HPDE6-E6E7 (cell line): ENCODE measurements around the gene MYT1.

Experiments
- DNase-seq: peaks from one replicate; pipeline ENCODE4 v3.0.0; 2011; ENCODE audit warnings: missing footprints; ENCODE audit errors: extremely low spot score

Gene MYT1

DNA sequence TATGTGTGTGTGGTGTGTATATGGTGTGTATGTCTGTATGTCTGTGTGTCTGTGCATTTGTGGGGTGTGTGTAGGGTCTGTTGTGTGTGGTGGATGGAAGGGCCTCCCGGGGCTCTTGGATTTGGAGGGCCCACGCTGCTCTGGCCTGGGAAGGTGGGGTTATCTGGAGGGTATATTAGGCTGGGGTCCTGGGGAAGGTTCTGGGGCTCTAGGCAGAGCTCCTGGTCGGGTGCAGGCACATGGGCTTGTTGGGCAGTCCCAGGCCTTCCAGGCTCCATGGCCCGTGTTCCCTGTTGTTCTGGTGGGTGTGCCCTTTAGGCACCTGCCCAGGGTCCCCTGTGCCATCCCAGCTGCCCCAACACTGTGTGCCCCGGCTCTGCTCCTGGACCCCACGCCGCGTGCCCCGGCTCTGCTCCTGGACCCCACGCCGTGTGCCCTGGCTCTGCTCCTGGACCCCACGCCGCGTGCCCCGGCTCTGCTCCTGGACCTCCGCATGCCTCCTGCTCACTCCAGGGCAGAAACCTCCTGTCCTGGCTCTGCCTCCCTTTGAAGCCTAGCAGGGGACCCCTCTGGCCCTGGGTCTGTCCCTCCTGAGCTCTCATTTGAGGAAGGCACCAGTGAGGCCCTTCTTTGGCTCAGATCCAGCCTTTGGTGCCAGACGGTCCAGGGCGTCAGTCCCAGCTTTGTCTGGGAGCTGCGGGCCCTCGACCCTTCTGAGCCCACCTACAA, 10.2 kb upstream of the MYT1 start:
- DNase-seq = no peak

DNA sequence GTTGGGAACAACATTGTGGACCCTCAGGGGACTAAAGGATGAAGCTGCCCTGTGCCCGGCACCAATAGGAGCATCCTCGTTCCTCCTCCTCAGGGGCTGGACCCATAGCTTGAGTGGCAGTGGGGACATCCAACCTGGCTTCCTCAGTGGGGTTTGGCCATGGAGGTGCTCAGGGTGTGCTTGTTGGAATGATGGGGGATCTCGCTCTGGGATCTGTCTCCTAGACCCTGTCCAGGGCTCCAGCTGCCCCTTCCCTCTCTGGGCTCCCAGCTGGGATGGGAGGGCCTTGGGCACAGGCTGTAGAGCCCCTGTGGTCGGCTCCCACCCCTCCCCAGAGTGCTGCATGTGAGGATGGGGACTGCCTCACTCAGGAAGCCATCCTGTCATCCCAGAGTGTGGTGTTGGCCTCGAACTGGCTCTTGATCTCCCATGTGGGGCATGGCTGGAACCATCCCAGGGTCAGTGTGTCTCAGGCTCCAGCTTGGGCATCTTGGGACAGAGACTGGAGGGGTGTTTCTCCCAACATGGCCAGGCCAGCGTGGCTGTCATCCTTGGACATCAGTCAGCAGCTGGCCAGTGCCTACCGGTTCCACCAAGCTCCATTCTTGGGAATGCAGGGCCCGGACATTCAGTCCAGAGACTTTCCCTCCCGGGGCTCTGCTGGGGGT, 9.5 kb upstream of the MYT1 start:
- no peak for DNase-seq

- no peak for DNase-seq
Observed at GRCh38 chr20:64155258-64156135, 8.8 kb upstream of the MYT1 start.

DNA sequence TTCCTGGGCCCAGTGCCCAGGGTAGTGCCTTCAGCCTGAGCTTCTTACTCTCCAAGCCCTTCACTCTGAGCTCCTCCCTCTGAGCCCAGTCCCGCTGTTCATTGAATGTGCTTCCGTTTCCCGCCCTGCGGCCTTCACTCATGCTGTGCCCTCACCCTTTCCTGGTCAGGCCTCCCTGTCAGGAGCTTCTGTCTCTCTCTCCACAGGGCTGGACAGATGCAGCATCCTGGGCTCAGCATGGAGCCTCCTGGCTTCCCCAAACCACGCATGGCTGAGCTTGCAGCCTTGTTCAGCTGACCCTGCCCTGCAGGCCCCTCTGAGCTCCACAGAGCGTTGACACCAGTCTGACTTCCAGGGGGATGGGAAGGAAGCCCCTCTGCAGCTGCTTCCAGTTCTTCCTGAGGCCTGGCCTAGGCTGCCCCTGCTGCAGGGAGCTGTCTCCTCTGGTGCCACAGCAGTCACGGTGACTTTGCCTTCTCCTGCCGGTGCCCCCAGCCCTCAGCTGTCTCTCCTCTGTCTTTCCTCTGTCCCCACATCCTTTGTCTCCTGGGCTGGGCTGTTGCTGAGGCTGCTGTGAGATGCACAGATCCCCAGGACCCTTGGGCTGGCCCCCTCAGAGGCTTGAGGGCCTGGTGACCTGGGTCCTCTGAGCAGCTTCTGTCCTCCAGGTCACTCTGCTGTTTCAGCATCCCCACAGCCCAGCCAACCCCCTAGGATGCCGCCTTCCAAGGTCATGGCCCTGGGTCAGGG, 7.9 kb upstream of the MYT1 start:
- no peak for DNase-seq

- DNase-seq = no peak
Observed at GRCh38 chr20:64156886-64157875, 7.1 kb upstream of the MYT1 start.

DNA sequence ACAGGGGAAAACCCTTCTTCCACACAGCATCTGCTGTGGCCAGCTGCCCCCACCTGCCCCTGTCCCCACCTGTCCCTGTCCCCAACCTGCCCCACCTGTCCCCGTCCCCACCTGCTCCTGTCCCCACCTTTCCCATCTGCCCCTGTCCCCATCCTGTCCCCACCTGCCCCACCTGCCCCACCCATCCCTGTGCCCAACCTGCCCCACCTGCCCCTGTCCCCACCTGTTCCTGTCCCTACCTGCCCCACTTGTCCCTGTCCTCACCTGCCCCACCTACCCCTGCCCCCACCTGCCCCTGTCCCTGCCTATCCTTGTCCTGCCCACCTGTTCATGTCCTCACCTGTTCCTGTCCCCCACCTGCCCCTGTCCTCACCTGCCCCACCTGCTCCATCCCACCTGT, 6.4 kb upstream of the MYT1 start:
- no peak for DNase-seq

DNA sequence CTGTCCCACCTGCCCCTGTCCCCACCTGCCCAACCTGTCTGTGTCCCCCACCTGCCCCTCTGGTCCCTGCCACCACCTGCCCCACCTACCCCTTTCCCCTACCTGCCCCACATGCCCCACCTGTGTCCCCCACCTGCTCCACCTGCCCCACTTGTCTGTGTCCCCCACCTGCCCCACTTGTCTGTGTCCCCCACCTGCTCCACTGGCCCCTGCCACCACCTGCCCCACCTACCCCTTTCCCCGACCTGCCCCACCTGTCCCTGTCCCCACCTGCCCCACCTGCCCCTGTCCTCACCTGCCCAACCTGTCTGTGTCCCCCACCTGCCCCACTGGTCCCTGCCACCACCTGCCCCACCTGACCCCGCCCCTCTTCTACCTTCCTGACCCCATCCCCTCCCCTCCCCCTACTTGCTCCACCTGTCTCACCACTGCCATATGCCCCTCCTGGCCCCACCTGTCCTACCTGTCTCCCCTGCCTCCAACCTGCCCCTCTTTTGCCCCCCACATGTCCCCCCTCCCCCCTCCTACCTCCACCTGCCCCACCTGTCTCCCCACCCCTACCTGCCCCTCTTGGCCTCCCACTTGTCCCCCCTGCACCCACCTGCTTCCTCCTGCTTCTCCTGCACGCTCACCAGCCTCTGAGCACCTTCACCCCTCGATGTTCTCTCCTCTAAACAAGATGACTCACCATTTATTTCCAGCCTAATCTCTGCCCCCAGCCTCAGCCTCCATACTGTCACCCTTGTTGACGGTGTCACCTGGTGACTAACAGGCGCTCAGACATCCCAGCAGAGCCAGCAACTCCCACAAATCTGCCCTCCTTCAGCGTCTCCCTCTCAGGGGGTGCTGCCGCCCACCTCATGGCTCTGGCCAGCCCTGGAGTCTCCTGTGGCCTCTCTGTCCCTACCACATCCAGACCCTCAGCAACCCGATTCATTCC, 5.6 kb upstream of the MYT1 start:
- no peak for DNase-seq

DNA sequence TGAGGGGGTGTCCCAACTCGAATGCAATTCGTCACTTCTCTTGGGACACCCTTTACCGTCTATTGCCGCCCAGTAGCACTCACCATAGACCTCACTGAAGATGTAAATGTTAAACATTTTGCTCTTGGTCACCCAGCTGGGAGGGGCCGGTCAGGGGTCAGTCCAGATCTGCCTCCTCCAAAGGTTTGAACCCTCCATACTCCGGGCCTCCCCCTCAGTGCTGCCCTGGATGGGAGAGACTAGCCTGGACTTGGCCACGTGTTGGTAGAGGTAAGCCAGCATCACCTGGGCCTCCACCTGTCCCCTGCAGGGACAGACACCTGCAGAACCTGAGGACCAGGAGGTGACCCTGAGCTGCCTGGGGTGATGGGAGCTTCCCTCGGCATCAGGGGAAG, 5.0 kb upstream of the MYT1 start:
- no peak for DNase-seq

DNA sequence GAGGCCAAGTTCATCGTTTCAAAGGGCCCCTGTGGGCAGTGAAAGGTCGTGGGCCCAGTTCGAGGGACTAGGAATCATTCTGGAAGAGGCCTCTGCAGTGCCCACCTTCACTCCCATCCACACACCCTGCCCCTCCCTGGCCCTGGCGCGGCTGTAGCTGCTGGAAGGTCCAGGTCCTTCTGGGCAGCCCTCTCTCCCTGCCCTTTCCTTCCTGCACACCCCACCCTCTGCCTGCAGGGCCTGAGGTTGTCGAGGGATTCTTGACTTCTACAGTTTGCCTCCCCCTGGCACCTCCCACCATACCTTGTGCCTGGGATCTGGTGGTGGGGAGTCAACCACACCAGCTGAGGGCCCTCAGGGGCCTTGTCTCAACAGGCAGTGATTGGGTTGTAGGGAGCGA, 4.5 kb upstream of the MYT1 start:
- DNase-seq = no peak

DNA sequence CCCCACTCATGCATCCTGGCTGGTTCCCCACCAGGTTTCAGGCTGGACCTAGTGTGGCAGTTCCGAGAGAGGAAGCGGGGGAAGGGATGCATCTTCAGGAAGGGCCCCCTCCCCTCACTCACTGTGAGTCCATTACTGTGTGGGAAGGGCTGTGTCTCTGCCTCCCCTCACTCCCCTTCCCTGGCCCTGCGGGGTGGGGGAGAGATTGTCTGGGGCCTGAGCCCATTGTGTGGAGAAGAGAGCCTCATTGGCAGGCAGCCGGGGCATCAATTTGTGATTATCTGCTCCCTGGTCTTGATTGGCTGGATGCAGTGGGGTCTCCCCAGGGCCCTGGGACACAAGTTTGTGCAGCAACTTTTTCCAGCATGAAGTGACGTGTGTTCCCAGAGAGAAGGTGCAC, 4.1 kb upstream of the MYT1 start:
- DNase-seq = no peak

- DNase-seq = no peak
Observed at GRCh38 chr20:64160526-64161355, 3.5 kb upstream of the MYT1 start.

DNA sequence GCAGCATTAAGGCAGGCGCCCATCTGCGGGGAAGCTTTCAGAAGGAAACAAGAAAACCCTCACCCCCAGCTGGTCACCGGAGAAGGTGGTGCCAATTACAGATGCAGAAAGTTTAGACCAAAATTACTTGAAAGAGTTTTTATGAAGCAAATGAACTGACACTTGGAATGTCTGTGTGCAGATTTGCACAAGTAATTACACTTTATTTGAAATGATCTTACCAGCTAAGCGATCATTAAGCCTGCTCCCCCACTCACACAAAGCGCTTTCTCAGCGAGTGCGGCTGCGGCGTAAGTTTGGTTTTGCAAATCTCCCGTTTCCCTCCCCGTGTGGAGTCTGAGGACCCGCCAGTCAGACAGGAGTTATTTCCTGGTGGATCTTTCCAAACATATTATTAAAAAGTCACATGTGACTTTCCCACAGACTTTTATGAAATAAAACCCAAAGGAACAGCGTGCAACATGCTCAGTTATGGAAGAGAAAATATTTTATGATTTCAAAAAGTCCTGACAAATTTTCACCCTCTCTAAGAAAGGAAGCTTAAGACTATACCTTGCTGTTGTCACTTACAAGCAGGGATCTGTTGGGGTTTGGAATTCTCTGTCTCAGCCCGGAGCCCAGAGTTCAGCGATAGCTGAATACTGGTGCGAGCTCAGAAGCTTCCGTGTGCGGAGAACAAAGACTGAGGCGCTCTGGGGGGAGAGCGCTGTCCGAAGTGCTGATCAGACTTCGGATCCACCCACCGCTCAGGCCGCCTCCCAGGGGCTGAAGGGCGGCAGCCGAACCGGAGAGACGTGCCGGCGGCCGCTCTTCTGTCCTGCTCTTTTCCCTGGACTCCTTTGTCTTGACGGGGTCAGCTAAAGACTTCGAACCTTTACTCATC, 2.7 kb upstream of the MYT1 start:
- DNase-seq = peak; percentile 47

- DNase-seq = no peak
Observed at GRCh38 chr20:64162239-64162910, 1.9 kb upstream of the MYT1 start.

GRCh38 chr20:64163776-64164122, 503 bp upstream of the MYT1 start:
- no peak for DNase-seq

GRCh38 chr20:64165866-64166600, 1.8 kb downstream of the MYT1 start:
- no peak for DNase-seq
